Measurements from ENCODE around the gene LRRC49.

DNA sequence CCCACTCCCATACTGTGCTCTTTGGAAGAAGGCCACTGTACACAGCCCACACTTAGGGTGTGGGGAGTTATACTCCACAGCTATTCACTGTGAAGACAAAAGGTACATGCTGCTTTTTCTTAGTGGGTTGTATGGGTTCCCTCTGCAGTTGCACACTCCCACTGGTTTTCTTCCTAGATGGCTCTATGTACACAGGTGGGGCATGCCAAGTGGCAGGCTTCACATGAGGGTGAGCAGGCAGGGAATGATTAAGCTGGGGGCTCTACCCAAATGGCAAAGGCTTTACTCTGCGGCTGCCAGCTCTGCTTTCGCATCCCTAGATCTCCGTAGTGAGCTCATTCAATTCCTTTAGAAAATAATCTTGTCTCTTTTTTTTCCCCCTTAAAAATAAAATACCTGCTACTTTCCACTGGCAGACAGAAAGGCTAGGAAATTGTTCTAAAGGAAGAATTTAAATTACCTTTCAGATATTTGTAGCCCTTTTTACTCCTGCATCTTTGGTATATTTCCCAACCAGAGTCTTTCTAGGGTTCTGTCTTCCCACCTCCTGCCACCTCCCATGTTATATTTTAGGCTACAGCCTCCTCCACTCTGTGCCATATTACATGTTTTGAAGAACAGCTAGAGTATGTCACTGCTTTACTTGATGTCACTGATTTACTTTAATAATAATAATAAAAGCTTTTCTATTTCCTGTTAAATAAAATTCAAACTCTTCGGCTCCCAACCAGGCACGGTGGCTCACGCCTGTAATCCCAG, 46.8 kb upstream of the LRRC49 start:
- TF ChIP-seq POLR2AphosphoS5 (IDR thresholded peaks at IDR 0.05; ENCODE audit: low read depth, low read length) (no peak), SIN3A (IDR thresholded peaks at IDR 0.05; ENCODE audit: borderline replicate concordance, insufficient read depth, low read length) (no peak)
- TF ChIP-seq, protein P1, sequence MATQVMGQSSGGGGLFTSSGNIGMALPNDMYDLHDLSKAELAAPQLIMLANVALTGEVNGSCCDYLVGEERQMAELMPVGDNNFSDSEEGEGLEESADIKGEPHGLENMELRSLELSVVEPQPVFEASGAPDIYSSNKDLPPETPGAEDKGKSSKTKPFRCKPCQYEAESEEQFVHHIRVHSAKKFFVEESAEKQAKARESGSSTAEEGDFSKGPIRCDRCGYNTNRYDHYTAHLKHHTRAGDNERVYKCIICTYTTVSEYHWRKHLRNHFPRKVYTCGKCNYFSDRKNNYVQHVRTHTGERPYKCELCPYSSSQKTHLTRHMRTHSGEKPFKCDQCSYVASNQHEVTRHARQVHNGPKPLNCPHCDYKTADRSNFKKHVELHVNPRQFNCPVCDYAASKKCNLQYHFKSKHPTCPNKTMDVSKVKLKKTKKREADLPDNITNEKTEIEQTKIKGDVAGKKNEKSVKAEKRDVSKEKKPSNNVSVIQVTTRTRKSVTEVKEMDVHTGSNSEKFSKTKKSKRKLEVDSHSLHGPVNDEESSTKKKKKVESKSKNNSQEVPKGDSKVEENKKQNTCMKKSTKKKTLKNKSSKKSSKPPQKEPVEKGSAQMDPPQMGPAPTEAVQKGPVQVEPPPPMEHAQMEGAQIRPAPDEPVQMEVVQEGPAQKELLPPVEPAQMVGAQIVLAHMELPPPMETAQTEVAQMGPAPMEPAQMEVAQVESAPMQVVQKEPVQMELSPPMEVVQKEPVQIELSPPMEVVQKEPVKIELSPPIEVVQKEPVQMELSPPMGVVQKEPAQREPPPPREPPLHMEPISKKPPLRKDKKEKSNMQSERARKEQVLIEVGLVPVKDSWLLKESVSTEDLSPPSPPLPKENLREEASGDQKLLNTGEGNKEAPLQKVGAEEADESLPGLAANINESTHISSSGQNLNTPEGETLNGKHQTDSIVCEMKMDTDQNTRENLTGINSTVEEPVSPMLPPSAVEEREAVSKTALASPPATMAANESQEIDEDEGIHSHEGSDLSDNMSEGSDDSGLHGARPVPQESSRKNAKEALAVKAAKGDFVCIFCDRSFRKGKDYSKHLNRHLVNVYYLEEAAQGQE (IDR thresholded peaks at IDR 0.05; ENCODE audit: insufficient read depth in 1 of 2, low read depth in 2 of 2, low read length in 2 of 2) = no peak
